HG02852 (cell line): ENCODE results near the gene CD200R1L.
A peak's percentile ranks its signal among the peaks of the same experiment; 100 is the strongest.
"Not testable (repeated sequence)": the region's sequence is repeated elsewhere in the genome, so short reads cannot be mapped to it uniquely, and the experiment has no call there.

Experiments
- ATAC-seq: cut with Tn5 transposase; IDR thresholded peaks from one replicate; pipeline ENCODE4 v1.9.1; 2021; ENCODE audit warnings: mild to moderate bottlenecking, moderate library complexity; ENCODE audit not compliant: unreplicated experiment

CD200R1L gene

GRCh38 chr3:112846764-112847163 lies at the start of gene CD200R1L:
Gene CD200R1L (minus strand): TSS chr3:112846864. CDS start chr3:112829367, 17,497 bp downstream.
- no peak for ATAC-seq

GRCh38 chr3:112894258-112894657 lies 47.6 kb upstream of the CD200R1L start:
- ATAC-seq = no peak

- ATAC-seq = no peak
These were observed 42.7 kb upstream of the CD200R1L start for GRCh38 chr3:112889357-112889756.

GRCh38 chr3:112888381-112889085 lies 41.9 kb upstream of the CD200R1L start:
- ATAC-seq = no peak

- no peak for ATAC-seq
These were observed 38.1 kb upstream of the CD200R1L start for GRCh38 chr3:112884678-112885290.

GRCh38 chr3:112881891-112882290 lies 35.2 kb upstream of the CD200R1L start:
- no peak for ATAC-seq

GRCh38 chr3:112875561-112875960 lies 28.9 kb upstream of the CD200R1L start:
- ATAC-seq = no peak

GRCh38 chr3:112874725-112875124 lies 28.1 kb upstream of the CD200R1L start:
- peak; percentile 65 for ATAC-seq

- ATAC-seq = peak; percentile 60
These were observed 27.0 kb upstream of the CD200R1L start for GRCh38 chr3:112873632-112874031.

- ATAC-seq = no peak
These were observed 25.1 kb upstream of the CD200R1L start for GRCh38 chr3:112871735-112872134.

- no peak for ATAC-seq
These were observed 19.1 kb upstream of the CD200R1L start for GRCh38 chr3:112865757-112866156.

- no peak for ATAC-seq
These were observed 14.2 kb upstream of the CD200R1L start for GRCh38 chr3:112860898-112861297.

GRCh38 chr3:112858410-112859069 lies 11.9 kb upstream of the CD200R1L start:
- peak; percentile 56 for ATAC-seq

GRCh38 chr3:112857526-112857925 lies 10.9 kb upstream of the CD200R1L start:
- no peak for ATAC-seq

- ATAC-seq = no peak
These were observed 9.9 kb upstream of the CD200R1L start for GRCh38 chr3:112856537-112856936.

GRCh38 chr3:112855883-112856282 lies 9.2 kb upstream of the CD200R1L start:
- ATAC-seq = no peak

GRCh38 chr3:112855074-112855473 lies 8.4 kb upstream of the CD200R1L start:
- ATAC-seq = not testable (repeated sequence)

GRCh38 chr3:112848196-112848595 lies 1.5 kb upstream of the CD200R1L start:
- no peak for ATAC-seq

GRCh38 chr3:112847692-112848091 lies 1.0 kb upstream of the CD200R1L start:
- no peak for ATAC-seq

- no peak for ATAC-seq
These were observed 892 bp downstream of the CD200R1L start for GRCh38 chr3:112845772-112846171.

GRCh38 chr3:112829046-112829445 lies 17.6 kb downstream of the CD200R1L start:
- no peak for ATAC-seq
